Mesendoderm (in vitro differentiated cells): Measurements from ENCODE around the gene CEACAM1.
A peak's percentile ranks its signal among the peaks of the same experiment; 100 is the strongest.

Experiments
- DNase-seq: peaks from one replicate; pipeline ENCODE4 v3.0.0; 2013
- H2AK5ac ChIP-seq: 2 replicates; pipeline ENCODE4 v1.6.1; 2013; ENCODE audit warnings: low read length, inconsistent platforms
- H2BK120ac ChIP-seq: 2 replicates; pipeline ENCODE4 v1.6.1; 2013; ENCODE audit warnings: low read depth, mild to moderate bottlenecking, low read length, moderate library complexity, mixed read lengths
- H2BK15ac ChIP-seq: replicated peaks from 2 replicates; pipeline ENCODE4 v1.6.1; 2013; ENCODE audit warnings: low read depth, mild to moderate bottlenecking, moderate library complexity
- H2BK5ac ChIP-seq: 2 replicates; pipeline ENCODE4 v1.6.1; 2013; ENCODE audit warnings: low read length, inconsistent platforms
- H3K18ac ChIP-seq: 2 replicates; pipeline ENCODE4 v1.6.1; 2013; ENCODE audit warnings: mild to moderate bottlenecking, low read length, mixed read lengths
- H3K23ac ChIP-seq: one replicate; pipeline ENCODE4 v1.6.1; 2013; ENCODE audit warnings: low read length
- H3K27ac ChIP-seq: 2 replicates; pipeline ENCODE4 v1.5.1; 2013; ENCODE audit warnings: low read depth, mild to moderate bottlenecking, inconsistent platforms, low read length, moderate library complexity
- H3K27me3 ChIP-seq: 2 replicates; pipeline ENCODE4 v1.6.1; 2013; ENCODE audit warnings: low read length, control low read depth, mild to moderate bottlenecking, inconsistent platforms; ENCODE audit not compliant: insufficient read depth, poor library complexity
- H3K36me3 ChIP-seq: 2 replicates; pipeline ENCODE4 v1.6.1; 2013; ENCODE audit warnings: low read length, inconsistent platforms; ENCODE audit not compliant: control insufficient read depth, insufficient read depth
- H3K4ac ChIP-seq: one replicate; pipeline ENCODE4 v1.6.1; 2013; ENCODE audit warnings: low read depth, mild to moderate bottlenecking, low read length, moderate library complexity
- H3K4me1 ChIP-seq: 2 replicates; pipeline ENCODE4 v1.6.1; 2013; ENCODE audit warnings: low read depth, low read length, inconsistent platforms; ENCODE audit not compliant: control insufficient read depth
- H3K4me2 ChIP-seq: 2 replicates; pipeline ENCODE4 v1.6.1; 2013; ENCODE audit warnings: low read length
- H3K4me3 ChIP-seq: 2 replicates; pipeline ENCODE4 v1.5.1; 2013; ENCODE audit warnings: mild to moderate bottlenecking, low read length
- H3K56ac ChIP-seq: one replicate; pipeline ENCODE4 v1.6.1; 2013; ENCODE audit warnings: low read length
- H3K79me1 ChIP-seq: 2 replicates; pipeline ENCODE4 v1.6.1; 2013; ENCODE audit warnings: low read length, inconsistent platforms
- H3K79me2 ChIP-seq: 2 replicates; pipeline ENCODE4 v1.6.1; 2013; ENCODE audit warnings: mild to moderate bottlenecking, low read length; ENCODE audit not compliant: control insufficient read depth, insufficient read depth
- H3K9ac ChIP-seq: 2 replicates; pipeline ENCODE4 v1.6.1; 2013; ENCODE audit warnings: low read length, inconsistent platforms
- H4K5ac ChIP-seq: one replicate; pipeline ENCODE4 v1.6.1; 2013; ENCODE audit warnings: low read length
- H4K8ac ChIP-seq: one replicate; pipeline ENCODE4 v1.6.1; 2013; ENCODE audit warnings: low read depth, mild to moderate bottlenecking, control low read depth, low read length, moderate library complexity
- WGBS: extraction: QIAGEN DNeasy Blood & Tissue Kit; methylation state at CpG from one replicate; pipeline ENCODE4 v1.1.7; 2013; ENCODE audit warnings: low lambda C conversion rate, missing lambda C conversion rate; ENCODE audit not compliant: insufficient coverage; ENCODE audit errors: extremely low coverage; 5-methylcytosine and 5-hydroxymethylcytosine counted together

The CEACAM1 gene

DNA sequence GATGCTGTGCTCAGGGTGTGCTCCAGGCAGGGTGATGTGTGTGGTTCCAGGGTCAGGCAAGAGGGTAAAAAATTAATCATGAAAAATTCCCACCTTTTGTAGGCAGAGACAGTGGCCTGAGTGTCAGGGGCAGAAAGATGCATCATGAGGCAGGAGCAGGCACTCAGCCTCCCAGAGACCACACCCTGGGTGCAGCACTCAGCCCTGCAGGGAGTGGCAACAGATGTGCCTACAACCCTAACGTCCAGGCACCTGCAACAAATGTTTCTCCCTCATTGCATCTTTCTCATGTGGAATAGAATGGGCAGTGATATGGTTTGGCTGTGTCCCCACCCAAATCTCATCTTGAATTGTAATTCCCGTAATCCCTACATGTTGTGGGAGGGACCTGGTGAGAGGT is 19.6 kb upstream of the CEACAM1 start:
- Histone ChIP-seq H3K4me1 (no peaks in the 10 kb centered on the region), H2BK15ac (no peak overlapping the region), H3K27me3 (no peaks in the 10 kb centered on the region), H3K9ac (no peak overlapping the region), H3K27ac (no peak overlapping the region), H3K4ac (no peak overlapping the region), H3K23ac (no peak overlapping the region), H2BK120ac (no peak overlapping the region), H3K4me3 (no peak overlapping the region), H3K79me2 (no peaks in the 10 kb centered on the region), H2AK5ac (no peak overlapping the region), H3K56ac (no peak overlapping the region), H4K5ac (no peak overlapping the region), H3K4me2 (no peak overlapping the region), H2BK5ac (no peak overlapping the region), H4K8ac (no peak overlapping the region), H3K18ac (no peak overlapping the region), H3K36me3 (no peaks in the 10 kb centered on the region), H3K79me1 (no peaks in the 10 kb centered on the region)
- no peak for DNase-seq
- WGBS = no CpG with 5 or more reads among the region's 2 CpGs

DNA sequence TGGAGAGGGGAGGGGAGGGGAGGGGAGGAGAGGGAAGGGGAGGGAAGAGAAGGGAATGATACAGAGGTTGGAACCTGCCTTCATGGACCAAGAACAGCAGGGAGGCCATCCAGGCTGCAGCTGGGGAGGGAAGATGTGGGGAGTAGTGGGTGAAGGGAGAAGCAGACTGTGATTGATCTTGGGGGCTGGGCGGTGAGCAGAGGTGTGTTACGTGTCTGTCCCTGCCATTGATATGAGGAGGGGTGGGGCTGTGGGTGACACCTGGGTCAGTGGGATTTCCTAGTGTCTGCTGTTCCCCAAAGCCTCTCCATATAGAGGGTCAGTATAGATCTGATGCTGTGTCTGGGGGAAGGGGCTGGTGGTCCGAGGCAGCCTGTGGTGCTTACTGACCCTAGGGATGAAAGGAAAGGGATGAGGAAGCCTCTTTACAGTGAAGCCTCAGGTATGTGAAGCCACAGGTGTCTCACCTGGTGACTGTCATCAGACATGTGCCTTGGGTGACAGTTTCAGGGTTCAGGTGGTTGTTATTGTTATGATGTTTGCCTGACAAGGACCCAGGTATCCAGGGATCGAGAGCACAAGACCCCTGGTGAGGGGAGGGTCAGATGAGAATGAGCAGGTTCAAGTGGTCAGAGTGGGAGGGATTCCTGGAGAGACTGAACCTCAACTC is 18.7 kb upstream of the CEACAM1 start:
- Histone ChIP-seq H3K4me1 (no peaks in the 10 kb centered on the region), H2BK5ac (no peak overlapping the region), H3K36me3 (no peaks in the 10 kb centered on the region), H4K8ac (no peak overlapping the region), H3K18ac (no peak overlapping the region), H2BK15ac (no peak overlapping the region), H3K4me3 (no peak overlapping the region), H3K27ac (no peak overlapping the region), H2AK5ac (no peak overlapping the region), H3K56ac (no peak overlapping the region), H4K5ac (no peak overlapping the region), H3K79me2 (no peaks in the 10 kb centered on the region), H3K23ac (no peak overlapping the region), H2BK120ac (no peak overlapping the region), H3K4me2 (no peak overlapping the region), H3K79me1 (no peaks in the 10 kb centered on the region), H3K4ac (no peak overlapping the region), H3K9ac (no peak overlapping the region), H3K27me3 (no peaks in the 10 kb centered on the region)
- no CpG with 5 or more reads among the region's 4 CpGs for WGBS
- DNase-seq = no peak

DNA sequence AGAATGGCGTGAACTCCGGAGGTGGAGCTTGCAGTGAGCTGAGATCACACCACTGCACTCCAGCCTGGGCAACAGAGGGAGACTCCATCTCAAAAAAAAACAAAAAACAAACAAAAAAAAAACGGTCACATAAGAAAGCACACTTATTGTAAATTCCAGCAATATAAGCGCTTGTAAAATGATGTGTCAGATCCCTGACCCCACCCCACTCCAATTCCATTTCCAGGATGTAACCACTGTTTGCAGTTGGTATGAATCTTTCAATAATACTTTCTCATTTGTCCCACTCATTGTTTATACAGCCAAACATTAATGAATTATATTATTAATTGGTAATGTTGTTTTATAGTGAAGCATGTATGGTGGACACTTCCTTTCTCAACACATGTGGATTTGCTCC is 15.9 kb upstream of the CEACAM1 start:
- Histone ChIP-seq H3K27ac (no peak overlapping the region), H3K4ac (no peak overlapping the region), H3K9ac (no peak overlapping the region), H3K18ac (no peak overlapping the region), H2BK15ac (no peak overlapping the region), H2BK5ac (no peak overlapping the region), H3K4me3 (no peak overlapping the region), H3K56ac (no peak overlapping the region), H4K8ac (no peak overlapping the region), H2AK5ac (no peak overlapping the region), H3K4me2 (no peak overlapping the region), H3K36me3 (no peaks in the 10 kb centered on the region), H3K79me2 (no peaks in the 10 kb centered on the region), H4K5ac (no peak overlapping the region), H3K23ac (no peak overlapping the region), H3K27me3 (no peaks in the 10 kb centered on the region), H3K79me1 (no peaks in the 10 kb centered on the region), H2BK120ac (no peak overlapping the region), H3K4me1 (peaks cover 4% of the 10 kb centered on the region)
- no peak for DNase-seq
- no CpG with 5 or more reads among the region's 4 CpGs for WGBS

DNA sequence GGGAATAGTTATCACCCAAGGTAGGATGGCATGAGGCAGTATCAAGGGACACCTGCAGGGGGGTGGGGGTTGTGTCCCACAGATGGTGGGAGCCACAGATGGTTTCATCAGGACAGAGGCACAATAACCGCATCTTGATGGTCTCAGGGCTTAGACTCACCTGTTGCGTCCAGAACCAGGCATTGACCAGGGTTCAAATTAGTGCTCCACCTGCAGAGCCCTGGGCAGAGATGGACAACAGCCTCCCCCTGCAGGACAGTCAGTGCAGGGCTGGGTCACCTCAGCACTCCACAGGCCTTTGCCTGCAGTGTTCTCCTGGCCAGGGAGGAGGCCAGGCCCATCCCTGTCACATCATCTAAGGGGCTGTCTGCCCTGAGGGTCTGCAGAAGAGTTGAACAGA is 14.5 kb upstream of the CEACAM1 start:
- Histone ChIP-seq H3K9ac (no peak overlapping the region), H3K4me2 (no peak overlapping the region), H3K23ac (no peak overlapping the region), H3K27ac (no peak overlapping the region), H3K79me2 (no peaks in the 10 kb centered on the region), H4K8ac (no peak overlapping the region), H2BK15ac (no peak overlapping the region), H3K4ac (no peak overlapping the region), H2BK120ac (no peak overlapping the region), H2BK5ac (no peak overlapping the region), H3K4me1 (peaks cover 4% of the 10 kb centered on the region), H3K36me3 (no peaks in the 10 kb centered on the region), H3K79me1 (no peaks in the 10 kb centered on the region), H4K5ac (no peak overlapping the region), H3K18ac (no peak overlapping the region), H2AK5ac (no peak overlapping the region), H3K27me3 (no peaks in the 10 kb centered on the region), H3K56ac (no peak overlapping the region), H3K4me3 (no peak overlapping the region)
- no peak for DNase-seq
- WGBS = no CpG with 5 or more reads among the region's 2 CpGs

DNA sequence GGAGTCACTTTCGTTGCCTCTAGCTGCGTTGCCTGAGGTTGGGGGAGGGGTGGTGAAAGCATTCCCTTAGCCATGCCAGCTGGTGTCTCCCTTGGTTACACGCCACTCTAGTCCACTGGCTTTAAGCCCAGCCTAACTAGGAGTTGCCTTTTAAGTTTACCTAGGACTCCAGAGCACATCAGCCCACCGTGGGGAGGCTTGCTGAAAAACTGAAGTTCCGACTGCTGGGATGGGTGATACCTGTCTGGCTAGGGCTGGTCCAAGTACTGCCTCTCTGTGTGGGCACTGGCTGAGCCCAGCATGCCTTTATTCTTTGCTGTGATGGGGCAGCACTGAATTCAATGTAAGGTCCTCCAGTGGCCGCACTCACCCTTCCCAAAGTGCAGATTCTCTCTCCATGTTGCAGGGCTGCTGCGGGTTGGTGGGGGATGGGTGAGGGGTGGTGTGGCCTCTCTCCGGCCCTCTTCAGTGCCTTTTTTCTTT is 11.8 kb upstream of the CEACAM1 start:
- no peak overlapping the region for H3K27ac ChIP-seq
- no peak overlapping the region for H3K56ac ChIP-seq
- H2AK5ac ChIP-seq = no peak overlapping the region
- peak; percentile 38 for DNase-seq
- no peaks in the 10 kb centered on the region for H3K79me2 ChIP-seq
- H3K4me3 ChIP-seq = no peak overlapping the region
- no peak overlapping the region for H3K18ac ChIP-seq
- no peak overlapping the region for H2BK15ac ChIP-seq
- H3K27me3 ChIP-seq = no peaks in the 10 kb centered on the region
- peak overlapping the region; percentile 59 for H3K23ac ChIP-seq
- WGBS = no CpG with 5 or more reads among the region's 8 CpGs
- no peak overlapping the region for H2BK120ac ChIP-seq
- H3K9ac ChIP-seq = peak overlapping the region; percentile 29
- H3K4me2 ChIP-seq = no peak overlapping the region
- H3K4me1 ChIP-seq = peaks cover 4% of the 10 kb centered on the region
- no peaks in the 10 kb centered on the region for H3K79me1 ChIP-seq
- no peaks in the 10 kb centered on the region for H3K36me3 ChIP-seq
- no peak overlapping the region for H3K4ac ChIP-seq
- H4K8ac ChIP-seq = no peak overlapping the region
- no peak overlapping the region for H2BK5ac ChIP-seq
- H4K5ac ChIP-seq = no peak overlapping the region
